Right lobe of liver (tissue), 4 donors: ENCODE results near the gene A2ML1.
"Not testable (repeated sequence)": the region's sequence is repeated elsewhere in the genome, so short reads cannot be mapped to it uniquely, and the experiment has no call there.

Experiments
- CTCF ChIP-seq, 4 donors: fragments of 200-600 bp in 3 of 4; fragments of 450-650 bp in 1 of 4; IDR thresholded peaks; one replicate each; pipeline versions ENCODE4 v1.5.1 to v1.8.0; 2016 to 2022; ENCODE audit warnings: antibody characterized with exemption in 4 of 4, mild to moderate bottlenecking in 2 of 4
- POLR2A ChIP-seq: fragments of 450-650 bp; IDR thresholded peaks from one replicate; pipeline ENCODE4 v1.6.1; 2017; ENCODE audit warnings: antibody characterized with exemption, mild to moderate bottlenecking
- donor health status: DM: no; HTN: no; CAD: no.
- donor health status: DM: no; HTN: no; CAD: no.
- donor health status: DM: no; HTN: yes; CAD: no.

GRCh38 chr12:8810112-8810511 is 12.3 kb upstream of the A2ML1 start:
- not testable (repeated sequence) for TF ChIP-seq POLR2A; CTCF (IDR thresholded peaks at IDR 0.05)
